ENCODE measurements around the gene WDR37.
"Not testable (repeated sequence)": the region's sequence is repeated elsewhere in the genome, so short reads cannot be mapped to it uniquely, and the experiment has no call there.

WDR37 gene

GRCh38 chr10:1114315-1114714 lies 58.1 kb downstream of the WDR37 start:
- Histone ChIP-seq H3K36me3 (ENCODE audit: control insufficient read depth in 1 of 2, insufficient read depth in 2 of 2, low read length in 2 of 2) (peaks cover 33 to 82% of the 10 kb centered on the region in 2 donors), H3K4me1 (ENCODE audit: control insufficient read depth in 1 of 2, insufficient read depth in 2 of 2, low read length in 2 of 2) (peaks cover 5 to 6% of the 10 kb centered on the region in 2 donors)

DNA sequence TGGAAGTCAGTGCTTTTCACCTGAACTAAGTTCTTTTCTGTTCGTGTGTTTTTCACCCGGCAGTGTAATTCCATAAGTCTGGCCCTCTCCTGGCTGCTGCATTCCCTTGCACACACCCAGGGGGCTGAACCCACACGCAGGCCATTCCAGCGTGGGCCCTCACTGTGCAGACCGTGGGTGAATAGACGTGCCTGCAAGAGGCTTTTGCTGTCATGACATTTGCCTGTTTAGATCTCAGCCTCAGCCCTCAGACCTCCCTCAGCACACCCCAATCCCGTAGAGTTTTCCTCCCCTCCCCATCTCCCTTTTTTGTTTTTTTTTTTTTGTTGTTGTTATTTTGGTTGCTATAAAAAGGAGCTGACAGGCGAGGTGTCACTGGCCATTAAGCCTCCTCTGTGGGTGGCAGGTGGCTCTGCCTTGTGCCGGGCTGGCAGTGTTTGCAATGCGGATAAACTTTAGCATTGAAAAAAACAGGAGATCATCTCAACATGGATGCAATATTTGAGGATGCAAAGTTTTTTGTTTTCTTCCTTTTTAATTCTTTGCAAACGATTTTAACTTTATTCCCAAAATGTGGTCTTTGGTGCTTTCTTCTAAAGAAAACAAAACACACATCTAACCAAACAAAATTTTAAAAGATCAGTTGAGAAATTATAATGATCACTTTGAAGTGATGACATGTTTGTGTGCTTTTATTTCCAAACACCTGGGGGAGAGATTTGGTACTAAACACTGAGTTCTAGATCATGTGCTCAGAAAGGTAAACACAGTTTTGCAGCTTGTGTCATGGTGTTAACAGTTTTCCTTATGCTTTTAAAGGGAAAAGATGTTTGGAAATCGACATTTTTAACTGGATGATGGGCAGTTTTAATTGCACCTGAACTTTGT lies 58.8 kb downstream of the WDR37 start:
- Histone ChIP-seq H3K4me1 (ENCODE audit: control insufficient read depth in 1 of 2, insufficient read depth in 2 of 2, low read length in 2 of 2) (peaks cover 7% of the 10 kb centered on the region in 2 donors), H3K4me3 (ENCODE audit: low read depth in 1 of 2, low read length in 2 of 2) (no peak overlapping the region), H3K27ac (ENCODE audit: low read depth, low read length) (no peak overlapping the region), H3K36me3 (ENCODE audit: control insufficient read depth in 1 of 2, insufficient read depth in 2 of 2, low read length in 2 of 2) (peaks cover 33 to 86% of the 10 kb centered on the region in 2 donors), H3K27me3 (ENCODE audit: control insufficient read depth in 1 of 2, insufficient read depth in 2 of 2, low read length in 2 of 2) (no peaks in the 10 kb centered on the region), H3K9ac (ENCODE audit: low read depth in 1 of 2, low read length in 2 of 2) (no peak overlapping the region), H3K9me3 (ENCODE audit: control insufficient read depth in 1 of 2, low read length in 2 of 2) (no peaks in the 10 kb centered on the region)

More at GRCh38 chr10:1114315-1114714, 58.1 kb downstream of the WDR37 start:
- H3K4me3 ChIP-seq (ENCODE audit: low read depth in 1 of 2, low read length in 2 of 2), result no peak overlapping the region
- no peak overlapping the region for H3K9ac ChIP-seq (ENCODE audit: low read depth in 1 of 2, low read length in 2 of 2)
- no peak overlapping the region for H3K27ac ChIP-seq (ENCODE audit: low read depth, low read length)
- no peaks in the 10 kb centered on the region for H3K27me3 ChIP-seq (ENCODE audit: control insufficient read depth in 1 of 2, insufficient read depth in 2 of 2, low read length in 2 of 2)
- no peaks in the 10 kb centered on the region for H3K9me3 ChIP-seq (ENCODE audit: control insufficient read depth in 1 of 2, low read length in 2 of 2)

- no peak overlapping the region for H3K27ac ChIP-seq (ENCODE audit: low read depth, low read length)
- H3K4me1 ChIP-seq (ENCODE audit: control insufficient read depth in 1 of 2, insufficient read depth in 2 of 2, low read length in 2 of 2), result peaks cover 5 to 9% of the 10 kb centered on the region in 2 donors
- peaks cover 30 to 89% of the 10 kb centered on the region in 2 donors for H3K36me3 ChIP-seq (ENCODE audit: control insufficient read depth in 1 of 2, insufficient read depth in 2 of 2, low read length in 2 of 2)
- H3K27me3 ChIP-seq (ENCODE audit: control insufficient read depth in 1 of 2, insufficient read depth in 2 of 2, low read length in 2 of 2), result no peaks in the 10 kb centered on the region
- no peaks in the 10 kb centered on the region for H3K9me3 ChIP-seq (ENCODE audit: control insufficient read depth in 1 of 2, low read length in 2 of 2)
- H3K9ac ChIP-seq (ENCODE audit: low read depth in 1 of 2, low read length in 2 of 2), result no peak overlapping the region
- no peak overlapping the region for H3K4me3 ChIP-seq (ENCODE audit: low read depth in 1 of 2, low read length in 2 of 2)
Observed at GRCh38 chr10:1115607-1115955, 59.4 kb downstream of the WDR37 start.

DNA sequence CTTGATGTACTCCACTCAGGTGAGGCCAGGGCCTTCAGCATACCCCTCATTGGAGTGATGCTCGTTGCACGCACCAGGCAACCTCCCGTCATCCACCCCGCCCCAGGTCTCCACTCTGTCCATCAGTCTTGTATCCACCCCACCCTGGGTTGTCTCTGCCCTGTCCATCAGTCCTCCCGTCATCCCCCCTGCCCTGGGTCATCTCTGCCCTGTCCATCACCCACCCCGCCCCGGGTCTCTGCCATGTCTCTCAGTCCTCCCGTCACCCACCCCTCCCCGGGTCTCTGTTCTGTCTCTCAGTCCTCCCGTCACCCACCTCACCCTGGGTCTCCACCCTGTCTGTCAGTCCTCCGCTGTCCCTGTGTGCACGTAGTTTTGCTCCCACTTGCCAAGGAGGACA lies 59.9 kb downstream of the WDR37 start:
- H3K4me1 ChIP-seq (ENCODE audit: control insufficient read depth in 1 of 2, insufficient read depth in 2 of 2, low read length in 2 of 2), result peaks cover 5 to 9% of the 10 kb centered on the region in 2 donors
- no peaks in the 10 kb centered on the region for H3K9me3 ChIP-seq (ENCODE audit: control insufficient read depth in 1 of 2, low read length in 2 of 2)
- peaks cover 27 to 90% of the 10 kb centered on the region in 2 donors for H3K36me3 ChIP-seq (ENCODE audit: control insufficient read depth in 1 of 2, insufficient read depth in 2 of 2, low read length in 2 of 2)
- no peak overlapping the region for H3K4me3 ChIP-seq (ENCODE audit: low read depth in 1 of 2, low read length in 2 of 2)
- no peaks in the 10 kb centered on the region for H3K27me3 ChIP-seq (ENCODE audit: control insufficient read depth in 1 of 2, insufficient read depth in 2 of 2, low read length in 2 of 2)
- H3K9ac ChIP-seq (ENCODE audit: low read depth in 1 of 2, low read length in 2 of 2), result no peak overlapping the region
- H3K27ac ChIP-seq (ENCODE audit: low read depth, low read length), result no peak overlapping the region

DNA sequence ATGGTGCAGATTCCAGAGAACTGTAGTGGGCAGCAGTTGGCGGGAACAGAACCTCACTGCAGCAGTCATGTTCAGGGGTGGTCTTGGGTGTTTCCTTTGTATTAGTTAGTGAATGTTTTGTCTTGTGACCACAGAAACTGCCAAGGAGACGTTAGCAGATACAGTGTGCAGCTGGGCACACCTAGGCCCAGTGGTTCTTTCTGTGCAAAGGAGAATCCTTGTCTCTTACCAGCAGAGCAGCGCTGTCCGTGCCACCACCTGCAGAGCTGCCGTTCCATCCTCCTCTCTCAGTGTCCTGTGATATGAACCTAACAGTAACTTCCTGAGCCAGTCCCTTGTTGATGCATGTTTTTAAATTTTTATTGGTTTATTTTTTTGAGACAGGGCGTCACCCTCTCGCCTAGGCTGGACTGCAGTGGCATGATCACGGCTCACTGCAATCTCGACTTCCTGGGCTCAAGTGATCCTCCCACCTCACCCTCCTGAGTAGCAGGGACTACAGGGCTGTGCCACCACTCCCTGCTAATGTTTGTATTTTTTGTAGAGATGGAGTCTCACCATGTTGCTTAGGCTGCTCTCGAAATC lies 60.6 kb downstream of the WDR37 start:
- H3K27me3 ChIP-seq (ENCODE audit: control insufficient read depth in 1 of 2, insufficient read depth in 2 of 2, low read length in 2 of 2), result no peaks in the 10 kb centered on the region
- peaks cover 32 to 92% of the 10 kb centered on the region in 2 donors for H3K36me3 ChIP-seq (ENCODE audit: control insufficient read depth in 1 of 2, insufficient read depth in 2 of 2, low read length in 2 of 2)
- H3K27ac ChIP-seq (ENCODE audit: low read depth, low read length), result no peak overlapping the region
- peaks cover 5 to 9% of the 10 kb centered on the region in 2 donors for H3K4me1 ChIP-seq (ENCODE audit: control insufficient read depth in 1 of 2, insufficient read depth in 2 of 2, low read length in 2 of 2)
- no peak overlapping the region for H3K9ac ChIP-seq (ENCODE audit: low read depth in 1 of 2, low read length in 2 of 2)
- no peak overlapping the region for H3K4me3 ChIP-seq (ENCODE audit: low read depth in 1 of 2, low read length in 2 of 2)
- no peaks in the 10 kb centered on the region for H3K9me3 ChIP-seq (ENCODE audit: control insufficient read depth in 1 of 2, low read length in 2 of 2)

DNA sequence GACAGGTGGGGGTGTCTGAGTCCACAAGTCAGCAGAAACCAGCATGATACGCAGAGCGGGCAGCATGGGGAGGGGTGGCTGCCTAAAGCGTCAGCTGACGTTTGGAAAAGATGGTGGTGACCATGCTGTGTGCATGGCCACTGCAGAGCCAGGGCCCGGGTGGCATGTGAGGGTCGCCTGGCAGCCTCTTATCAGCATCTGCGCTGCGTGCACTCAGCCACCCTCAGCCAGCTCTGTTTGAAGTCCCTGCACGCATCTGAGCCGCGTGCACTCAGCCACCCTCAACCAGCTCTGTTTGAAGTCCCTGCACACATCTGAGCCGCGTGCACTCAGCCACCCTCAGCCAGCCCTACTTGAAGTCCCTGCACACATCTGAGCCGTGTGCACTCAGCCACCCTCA lies 61.5 kb downstream of the WDR37 start:
- Histone ChIP-seq H3K4me3 (ENCODE audit: low read depth in 1 of 2, low read length in 2 of 2) (no peak overlapping the region), H3K36me3 (ENCODE audit: control insufficient read depth in 1 of 2, insufficient read depth in 2 of 2, low read length in 2 of 2) (peaks cover 33 to 92% of the 10 kb centered on the region in 2 donors), H3K27ac (ENCODE audit: low read depth, low read length) (no peak overlapping the region), H3K4me1 (ENCODE audit: control insufficient read depth in 1 of 2, insufficient read depth in 2 of 2, low read length in 2 of 2) (peaks cover 5 to 9% of the 10 kb centered on the region in 2 donors), H3K27me3 (ENCODE audit: control insufficient read depth in 1 of 2, insufficient read depth in 2 of 2, low read length in 2 of 2) (no peaks in the 10 kb centered on the region), H3K9ac (ENCODE audit: low read depth in 1 of 2, low read length in 2 of 2) (no peak overlapping the region), H3K9me3 (ENCODE audit: control insufficient read depth in 1 of 2, low read length in 2 of 2) (no peaks in the 10 kb centered on the region)

GRCh38 chr10:1118318-1118717 lies 62.1 kb downstream of the WDR37 start:
- not testable (repeated sequence) for H3K9ac ChIP-seq (ENCODE audit: low read depth in 1 of 2, low read length in 2 of 2); H3K9me3 ChIP-seq (ENCODE audit: control insufficient read depth in 1 of 2, low read length in 2 of 2); H3K27ac ChIP-seq (ENCODE audit: low read depth, low read length); H3K27me3 ChIP-seq (ENCODE audit: control insufficient read depth in 1 of 2, insufficient read depth in 2 of 2, low read length in 2 of 2); H3K4me1 ChIP-seq (ENCODE audit: control insufficient read depth in 1 of 2, insufficient read depth in 2 of 2, low read length in 2 of 2); H3K4me3 ChIP-seq (ENCODE audit: low read depth in 1 of 2, low read length in 2 of 2)
- H3K36me3 ChIP-seq (ENCODE audit: control insufficient read depth in 1 of 2, insufficient read depth in 2 of 2, low read length in 2 of 2), result peaks cover 27 to 90% of the 10 kb centered on the region in 2 donors

DNA sequence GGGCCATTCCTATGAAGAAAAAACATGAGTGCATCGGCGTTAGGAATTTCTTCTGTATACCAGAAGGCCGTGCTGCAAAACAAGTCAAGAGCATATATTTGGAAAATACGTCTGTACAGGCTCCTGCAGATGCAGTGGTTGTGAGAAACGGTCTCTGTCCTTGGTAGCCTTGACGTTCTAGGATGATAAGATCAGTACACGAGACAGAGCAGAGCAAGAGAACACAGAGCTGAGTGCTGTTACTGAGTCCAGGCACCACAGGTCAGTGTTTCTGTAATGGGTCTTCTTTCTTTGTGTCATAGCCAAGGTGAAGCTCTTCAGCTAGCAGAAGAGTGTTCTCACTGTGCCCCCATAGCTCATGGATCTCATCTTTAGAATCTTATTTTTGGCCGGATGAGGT lies 62.8 kb downstream of the WDR37 start:
- no peaks in the 10 kb centered on the region for H3K27me3 ChIP-seq (ENCODE audit: control insufficient read depth in 1 of 2, insufficient read depth in 2 of 2, low read length in 2 of 2)
- no peak overlapping the region for H3K27ac ChIP-seq (ENCODE audit: low read depth, low read length)
- H3K9me3 ChIP-seq (ENCODE audit: control insufficient read depth in 1 of 2, low read length in 2 of 2), result no peaks in the 10 kb centered on the region
- H3K4me3 ChIP-seq (ENCODE audit: low read depth in 1 of 2, low read length in 2 of 2), result no peak overlapping the region
- peaks cover 5 to 9% of the 10 kb centered on the region in 2 donors for H3K4me1 ChIP-seq (ENCODE audit: control insufficient read depth in 1 of 2, insufficient read depth in 2 of 2, low read length in 2 of 2)
- H3K36me3 ChIP-seq (ENCODE audit: control insufficient read depth in 1 of 2, insufficient read depth in 2 of 2, low read length in 2 of 2), result peaks cover 34 to 92% of the 10 kb centered on the region in 2 donors
- H3K9ac ChIP-seq (ENCODE audit: low read depth in 1 of 2, low read length in 2 of 2), result no peak overlapping the region

- Histone ChIP-seq H3K9me3 (ENCODE audit: control insufficient read depth in 1 of 2, low read length in 2 of 2) (no peaks in the 10 kb centered on the region), H3K4me1 (ENCODE audit: control insufficient read depth in 1 of 2, insufficient read depth in 2 of 2, low read length in 2 of 2) (peaks cover 5 to 9% of the 10 kb centered on the region in 2 donors), H3K4me3 (ENCODE audit: low read depth in 1 of 2, low read length in 2 of 2) (no peak overlapping the region), H3K27me3 (ENCODE audit: control insufficient read depth in 1 of 2, insufficient read depth in 2 of 2, low read length in 2 of 2) (no peaks in the 10 kb centered on the region), H3K36me3 (ENCODE audit: control insufficient read depth in 1 of 2, insufficient read depth in 2 of 2, low read length in 2 of 2) (peaks cover 36 to 92% of the 10 kb centered on the region in 2 donors), H3K9ac (ENCODE audit: low read depth in 1 of 2, low read length in 2 of 2) (no peak overlapping the region), H3K27ac (ENCODE audit: low read depth, low read length) (no peak overlapping the region)
Observed at GRCh38 chr10:1119501-1119900, 63.3 kb downstream of the WDR37 start.

DNA sequence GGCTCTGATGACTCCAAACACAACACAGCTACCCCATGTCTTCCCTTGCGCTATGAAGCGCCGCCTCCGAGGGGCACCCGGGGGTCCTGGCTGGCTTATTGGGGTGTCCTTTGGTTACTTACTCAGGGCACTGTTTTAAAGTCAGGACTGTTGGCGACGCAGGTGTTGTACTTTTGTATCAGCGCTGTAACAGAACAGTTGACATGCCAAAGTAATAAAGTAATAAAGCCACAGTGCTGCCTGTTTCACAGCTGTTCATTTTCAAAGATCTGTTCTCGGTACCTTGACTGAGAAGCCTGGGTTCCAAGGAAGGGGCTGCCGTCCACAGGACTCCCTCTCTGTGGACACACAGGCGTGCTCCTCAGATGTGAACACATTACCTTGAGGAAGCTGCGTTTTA lies 64.1 kb downstream of the WDR37 start:
- Histone ChIP-seq H3K27me3 (ENCODE audit: control insufficient read depth in 1 of 2, insufficient read depth in 2 of 2, low read length in 2 of 2) (no peaks in the 10 kb centered on the region), H3K27ac (ENCODE audit: low read depth, low read length) (no peak overlapping the region), H3K4me1 (ENCODE audit: control insufficient read depth in 1 of 2, insufficient read depth in 2 of 2, low read length in 2 of 2) (peaks cover 5 to 9% of the 10 kb centered on the region in 2 donors), H3K9me3 (ENCODE audit: control insufficient read depth in 1 of 2, low read length in 2 of 2) (no peaks in the 10 kb centered on the region), H3K9ac (ENCODE audit: low read depth in 1 of 2, low read length in 2 of 2) (no peak overlapping the region), H3K4me3 (ENCODE audit: low read depth in 1 of 2, low read length in 2 of 2) (no peak overlapping the region), H3K36me3 (ENCODE audit: control insufficient read depth in 1 of 2, insufficient read depth in 2 of 2, low read length in 2 of 2) (peaks cover 39 to 94% of the 10 kb centered on the region in 2 donors)

Measured in duodenal mucosa (tissue), 2 donors.